NK-92 (cell line): ENCODE results near the gene TXNDC16.

Experiments used
- DNase-seq: peaks from one replicate; lab custom pipeline; 2025; ENCODE audit not compliant: unreplicated experiment; lab: John Stamatoyannopoulos, UW

Gene TXNDC16

GRCh38 chr14:52395728-52396127 is 156.6 kb downstream of the TXNDC16 start:
- no peak for DNase-seq

GRCh38 chr14:52391881-52392615 is 160.3 kb downstream of the TXNDC16 start:
- no peak for DNase-seq
